ENCODE measurements around the gene RANBP17.

RANBP17 gene

GRCh38 chr5:171299228-171299627 lies 437.4 kb downstream of the RANBP17 start:
- DNase-seq (ENCODE audit: low spot score), result no peak

GRCh38 chr5:171299851-171300250 lies 438.0 kb downstream of the RANBP17 start:
- no peak for DNase-seq (ENCODE audit: low spot score)

DNA sequence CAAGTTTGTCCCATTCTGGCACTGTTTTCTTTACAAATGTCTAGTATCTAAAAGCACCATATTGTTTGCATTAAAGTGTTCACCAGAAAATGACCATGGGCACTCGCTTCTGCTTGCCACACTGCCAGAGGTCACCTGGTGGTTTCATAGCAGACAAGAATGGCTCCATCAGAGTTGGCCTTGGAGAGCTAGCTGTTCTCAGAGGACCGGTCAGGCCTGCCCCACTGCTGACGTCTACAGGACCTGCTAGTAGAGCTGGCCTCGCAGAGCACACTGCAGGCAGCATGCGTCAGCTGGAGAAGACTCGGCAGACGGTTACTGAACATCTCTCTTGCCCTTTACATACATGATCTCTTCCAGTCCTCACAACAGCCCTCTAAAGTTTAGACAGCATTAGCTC lies 438.5 kb downstream of the RANBP17 start:
- DNase-seq (ENCODE audit: low spot score), result no peak

DNA sequence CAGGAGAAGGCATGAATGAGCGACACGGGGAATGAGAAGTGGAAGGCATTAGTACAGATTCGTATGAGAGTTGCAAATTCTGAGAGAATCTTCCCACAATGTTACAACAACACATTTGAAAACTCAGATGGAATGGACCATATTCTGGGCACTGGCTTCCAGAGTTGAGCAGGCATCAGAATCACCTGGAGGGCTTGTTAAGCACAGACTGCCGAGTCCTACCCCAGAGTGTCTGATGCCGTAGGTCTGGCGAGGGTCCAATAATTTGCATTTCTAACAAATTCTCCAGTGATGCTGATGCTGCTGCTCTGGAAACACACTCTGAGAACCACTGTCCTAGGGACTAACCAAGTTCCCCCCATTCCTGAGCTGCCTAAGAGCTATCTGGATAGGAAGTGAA lies 444.3 kb downstream of the RANBP17 start:
- DNase-seq (ENCODE audit: low spot score), result no peak

DNA sequence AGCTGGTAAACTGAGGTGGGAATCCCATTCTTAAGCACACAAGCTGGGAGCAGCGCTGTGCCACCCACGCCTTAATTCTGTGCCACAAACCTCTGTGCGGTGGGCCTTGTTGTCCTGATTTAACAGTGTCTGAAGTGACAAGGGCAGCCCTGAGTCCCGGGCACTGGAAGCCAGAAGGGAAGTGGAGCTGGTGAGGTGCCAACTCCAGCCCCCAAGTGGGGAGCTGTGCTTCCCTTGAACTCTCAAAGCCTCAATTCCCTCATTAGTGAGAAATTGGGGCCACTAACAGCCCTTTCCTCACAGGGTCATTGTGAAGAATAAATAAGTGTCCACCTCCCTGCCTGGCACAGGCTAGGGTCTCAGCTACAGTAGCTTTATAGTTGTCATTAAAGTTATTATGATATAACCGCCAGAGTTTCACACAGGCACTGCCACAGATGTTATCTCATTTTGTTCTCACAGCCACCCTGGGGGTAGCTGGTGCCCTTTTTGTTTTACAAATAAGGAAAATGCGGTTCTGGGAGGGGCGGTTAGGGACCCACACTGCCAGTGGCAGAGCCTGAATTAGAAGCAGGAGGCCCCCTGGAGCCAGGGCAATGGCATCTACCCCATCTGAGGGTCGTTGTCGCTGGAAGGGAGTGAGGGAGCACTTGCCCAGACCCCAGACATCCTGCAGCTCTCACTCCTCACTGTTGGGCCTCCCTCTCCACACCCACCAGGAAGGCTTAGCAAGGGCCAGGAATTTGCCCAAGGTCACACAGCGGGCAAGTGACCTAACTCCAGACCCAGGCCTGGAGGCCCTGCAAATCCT lies 445.2 kb downstream of the RANBP17 start:
- no peak for DNase-seq (ENCODE audit: low spot score)

GRCh38 chr5:171307789-171308452 lies 446.1 kb downstream of the RANBP17 start:
- no peak for DNase-seq (ENCODE audit: low spot score)

GRCh38 chr5:171308453-171309275 lies 446.8 kb downstream of the RANBP17 start, which contains the start of gene TLX3:
Gene TLX3 (plus strand): TSS chr5:171309248. CDS start chr5:171309366, 118 bp downstream.
- DNase-seq (ENCODE audit: low spot score), result no peak

DNA sequence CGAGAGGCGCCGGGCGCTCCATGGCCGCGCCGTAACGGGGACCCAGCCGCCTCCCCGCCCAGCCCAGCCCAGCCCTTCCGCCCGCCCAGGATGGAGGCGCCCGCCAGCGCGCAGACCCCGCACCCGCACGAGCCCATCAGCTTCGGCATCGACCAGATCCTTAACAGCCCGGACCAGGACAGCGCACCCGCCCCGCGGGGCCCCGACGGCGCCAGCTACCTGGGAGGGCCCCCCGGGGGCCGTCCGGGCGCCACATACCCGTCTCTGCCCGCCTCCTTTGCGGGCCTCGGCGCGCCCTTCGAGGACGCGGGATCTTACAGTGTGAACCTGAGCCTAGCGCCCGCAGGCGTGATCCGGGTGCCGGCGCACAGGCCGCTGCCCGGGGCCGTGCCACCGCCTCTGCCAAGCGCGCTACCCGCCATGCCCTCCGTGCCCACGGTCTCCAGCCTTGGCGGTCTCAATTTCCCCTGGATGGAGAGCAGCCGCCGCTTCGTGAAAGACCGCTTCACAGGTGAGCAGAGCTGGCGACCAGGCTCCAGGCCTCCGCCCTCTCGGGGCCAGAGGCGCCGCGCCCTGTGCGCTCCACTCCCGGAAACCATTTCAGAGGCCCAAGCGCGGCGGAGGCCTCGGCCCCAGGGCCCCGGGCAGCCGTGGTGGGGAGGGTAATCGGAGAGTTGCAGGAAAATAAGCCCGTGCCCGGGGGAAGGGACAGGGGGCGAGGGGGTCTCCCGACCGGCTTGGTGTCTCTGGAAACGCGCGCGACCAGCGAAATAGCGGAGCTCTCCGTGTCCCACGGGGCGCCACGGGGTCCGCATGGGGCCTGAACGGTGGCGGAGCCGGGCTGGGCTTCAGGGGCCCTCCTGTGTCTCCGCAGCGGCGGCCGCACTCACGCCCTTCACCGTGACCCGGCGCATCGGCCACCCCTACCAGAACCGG lies 447.7 kb downstream of the RANBP17 start:
- DNase-seq (ENCODE audit: low spot score), result no peak

DNA sequence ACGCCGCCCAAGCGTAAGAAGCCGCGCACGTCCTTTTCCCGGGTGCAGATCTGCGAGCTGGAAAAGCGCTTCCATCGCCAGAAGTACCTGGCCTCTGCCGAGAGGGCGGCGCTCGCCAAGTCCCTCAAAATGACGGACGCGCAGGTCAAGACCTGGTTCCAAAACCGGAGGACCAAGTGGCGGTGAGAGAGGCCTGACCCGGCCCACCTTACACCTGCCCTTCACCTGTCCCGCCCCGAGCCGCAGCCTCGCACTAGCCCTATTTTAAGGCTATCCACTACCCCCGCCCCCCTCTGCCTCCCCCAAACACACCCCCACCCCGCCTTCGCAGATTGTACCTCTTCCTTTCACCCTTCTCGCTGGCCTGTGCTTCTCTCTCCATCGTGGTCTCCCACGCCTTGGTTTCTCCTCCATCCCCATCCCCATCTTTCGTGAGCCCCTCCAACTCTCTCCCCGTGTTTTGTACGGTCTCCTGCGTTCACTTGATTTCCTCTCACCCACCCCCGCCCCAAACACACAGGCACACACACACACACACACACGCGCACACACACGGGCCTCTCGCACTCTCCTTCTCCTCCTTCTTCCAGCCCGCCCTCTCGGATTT lies 448.5 kb downstream of the RANBP17 start:
- DNase-seq (ENCODE audit: low spot score), result no peak

DNA sequence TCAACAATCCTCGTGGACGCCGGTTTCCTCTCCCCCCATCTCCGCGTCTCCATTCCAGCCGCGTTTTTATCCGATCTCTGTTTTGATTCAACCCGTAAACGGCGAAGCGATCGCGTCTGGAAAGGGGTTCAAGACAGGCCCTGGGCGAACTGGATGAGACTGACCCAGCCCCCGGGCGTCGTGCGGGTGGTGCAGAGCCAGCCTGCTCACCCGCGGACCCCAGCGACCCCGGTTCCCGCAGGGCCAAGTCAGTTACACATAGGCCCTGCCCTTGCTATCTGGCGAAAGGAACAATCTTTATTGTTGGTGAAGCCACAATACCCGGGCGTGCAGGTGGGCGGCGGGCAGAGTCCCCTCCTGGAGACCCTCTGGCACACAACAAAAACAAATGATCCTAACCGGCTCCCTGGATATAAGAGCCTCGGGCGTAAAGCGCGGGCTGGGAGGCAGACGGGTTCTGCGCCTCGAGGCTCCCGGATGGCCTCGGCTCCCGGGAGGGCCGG lies 449.1 kb downstream of the RANBP17 start:
- no peak for DNase-seq (ENCODE audit: low spot score)

DNA sequence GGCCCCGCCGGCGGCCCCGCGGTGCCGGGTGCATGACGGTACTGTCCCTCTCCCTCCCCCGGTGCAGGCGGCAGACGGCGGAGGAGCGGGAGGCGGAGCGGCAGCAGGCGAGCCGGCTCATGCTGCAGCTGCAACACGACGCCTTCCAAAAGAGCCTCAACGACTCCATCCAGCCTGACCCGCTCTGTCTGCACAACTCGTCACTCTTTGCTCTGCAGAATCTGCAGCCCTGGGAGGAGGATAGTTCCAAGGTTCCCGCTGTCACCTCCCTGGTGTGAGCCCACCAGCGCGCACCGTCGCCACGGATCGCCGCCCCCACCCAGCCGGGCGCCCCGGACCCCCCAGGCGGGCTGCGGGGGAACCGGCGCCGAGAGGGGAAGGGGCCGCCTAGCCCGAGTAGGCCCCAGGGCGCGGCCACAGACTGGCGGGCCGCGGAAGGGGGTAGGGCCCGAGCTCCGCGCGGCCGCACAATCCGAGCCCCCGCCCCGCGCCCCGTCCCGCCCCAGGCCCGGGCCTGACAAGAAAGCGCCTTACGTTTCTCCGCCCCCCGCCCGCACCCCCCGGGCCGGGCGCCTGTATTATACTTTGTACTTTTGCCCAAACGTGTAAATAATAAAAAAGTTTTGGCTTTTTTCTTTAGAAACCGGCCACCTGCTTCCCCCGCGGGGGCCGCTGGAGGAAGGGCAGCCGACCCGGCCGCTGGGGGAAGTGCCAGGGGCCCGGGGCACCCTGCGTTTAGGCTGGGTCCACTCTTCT lies 449.7 kb downstream of the RANBP17 start:
- DNase-seq (ENCODE audit: low spot score), result no peak

DNA sequence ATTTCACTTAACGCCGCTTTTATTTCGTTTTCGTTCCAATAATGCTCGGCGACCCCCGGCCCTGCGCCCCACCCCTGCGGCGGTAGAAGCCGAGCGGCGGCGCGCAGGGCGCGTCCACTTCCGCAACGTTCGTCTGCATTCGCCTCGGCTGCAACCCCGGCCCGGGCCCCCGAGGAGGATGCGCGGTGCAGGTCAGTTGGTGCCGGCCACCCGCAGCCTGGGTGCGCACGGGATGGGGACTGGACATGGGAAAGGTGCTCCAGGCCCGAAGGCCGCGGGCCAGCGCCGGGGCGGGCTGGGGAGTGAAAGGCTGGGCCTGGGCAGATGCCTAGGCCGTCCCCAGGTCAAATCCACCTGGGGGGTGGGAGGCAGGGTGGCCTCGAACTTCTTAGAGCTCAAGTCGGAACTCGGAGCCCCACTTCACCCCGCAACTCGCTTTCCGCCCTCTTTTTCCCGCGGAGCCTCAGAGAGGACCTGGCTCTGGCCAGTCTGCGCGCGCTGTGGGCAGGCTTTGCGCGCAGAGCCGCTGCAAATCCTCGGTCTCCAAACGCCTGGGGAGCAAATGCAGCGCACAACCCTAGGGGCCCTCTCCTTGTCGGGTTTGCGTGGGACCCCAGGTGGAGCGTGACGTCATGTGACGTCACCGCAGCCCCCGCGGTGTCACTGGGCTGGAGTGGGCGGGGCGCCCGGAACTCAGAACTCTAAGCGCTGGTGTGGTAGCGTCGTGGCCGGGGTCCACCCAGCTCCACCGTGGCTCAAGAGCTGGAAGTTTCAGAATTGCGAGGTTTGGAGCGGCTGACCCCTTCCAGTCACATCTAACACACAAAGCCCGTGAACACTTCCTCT lies 450.5 kb downstream of the RANBP17 start:
- no peak for DNase-seq (ENCODE audit: low spot score)

- no peak for DNase-seq (ENCODE audit: low spot score)
Observed at GRCh38 chr5:171313481-171314206, 451.8 kb downstream of the RANBP17 start.

- DNase-seq (ENCODE audit: low spot score), result no peak
Observed at GRCh38 chr5:171314728-171315385, 453.0 kb downstream of the RANBP17 start.

DNA sequence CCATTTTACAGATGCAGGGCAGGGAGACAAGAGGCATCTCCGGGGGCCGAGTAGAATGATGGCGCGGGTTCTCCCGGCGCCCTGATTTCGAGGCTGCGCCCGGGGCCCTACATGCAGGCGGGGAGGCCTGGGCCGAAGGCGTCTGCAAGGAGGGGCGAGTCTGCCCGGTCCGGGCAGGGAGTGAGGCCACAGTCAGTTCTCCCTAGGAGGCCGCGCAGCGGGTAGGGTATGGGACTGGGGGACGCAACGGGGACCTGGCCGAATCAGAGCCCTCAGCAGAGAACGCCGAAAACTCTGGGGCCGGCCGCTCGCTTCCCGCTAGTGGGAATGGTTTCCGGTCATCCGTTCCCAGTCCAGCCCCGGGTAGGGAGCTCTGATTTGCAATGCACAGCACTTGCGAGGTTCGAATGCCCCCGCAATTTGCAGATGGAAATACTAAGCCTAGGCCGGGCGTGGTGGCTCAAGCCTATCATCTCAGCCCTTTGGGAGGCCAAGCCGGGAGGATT lies 453.6 kb downstream of the RANBP17 start:
- DNase-seq (ENCODE audit: low spot score), result no peak

DNA sequence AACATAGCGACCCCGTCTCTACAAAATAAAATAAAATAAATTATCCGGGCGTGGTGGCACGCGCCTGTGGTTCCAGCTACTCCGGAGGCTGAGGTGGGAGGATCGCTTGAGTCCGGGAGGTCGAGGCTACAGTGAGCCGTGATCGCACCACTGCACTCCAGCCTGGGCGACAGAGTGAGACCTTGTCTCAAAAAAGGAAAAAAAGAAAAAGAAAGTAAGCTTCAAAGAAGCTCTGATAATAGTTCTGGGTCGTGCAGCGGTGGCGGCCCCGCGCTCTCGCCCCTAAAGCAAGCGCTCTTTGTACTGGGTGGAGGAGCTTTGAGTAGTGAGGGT lies 454.1 kb downstream of the RANBP17 start:
- no peak for DNase-seq (ENCODE audit: low spot score)

- DNase-seq (ENCODE audit: low spot score), result no peak
Observed at GRCh38 chr5:171316258-171317121, 454.7 kb downstream of the RANBP17 start.

All from LoVo (cell line).